H9 (cell line): Measurements from ENCODE around the gene WFS1. TPM values are rescaled to one million over a fixed set of nuclear protein-coding genes. Genes with fewer than 3 reads are reported as not detected.

ENCODE experiments used
- DNase-seq: peaks from one replicate; pipeline ENCODE4 v3.0.0-alpha.2; 2017
- H2AFZ ChIP-seq: one replicate; pipeline ENCODE4 v1.6.1; 2013; ENCODE audit warnings: mild to moderate bottlenecking, low read length, control low read depth, moderate library complexity
- H2AK5ac ChIP-seq: 2 replicates; pipeline ENCODE4 v1.6.1; 2013; ENCODE audit warnings: low read length, control low read depth, mixed read lengths; ENCODE audit not compliant: insufficient read length
- H2BK120ac ChIP-seq: one replicate; pipeline ENCODE4 v1.6.1; 2013; ENCODE audit warnings: low read depth, mild to moderate bottlenecking, low read length, control low read depth, inconsistent platforms; ENCODE audit not compliant: poor library complexity, severe bottlenecking
- H2BK12ac ChIP-seq: 2 replicates; pipeline ENCODE4 v1.6.1; 2013; ENCODE audit warnings: low read length, control low read depth, mixed read lengths, low read depth; ENCODE audit not compliant: insufficient read length
- H2BK15ac ChIP-seq: 2 replicates; pipeline ENCODE4 v1.6.1; 2013; ENCODE audit warnings: low read depth, low read length, control low read depth
- H2BK20ac ChIP-seq: one replicate; pipeline ENCODE4 v1.6.1; 2013; ENCODE audit warnings: low read depth, mild to moderate bottlenecking, low read length, control low read depth, inconsistent platforms; ENCODE audit not compliant: poor library complexity, severe bottlenecking
- H2BK5ac ChIP-seq: 2 replicates; pipeline ENCODE4 v1.6.1; 2013; ENCODE audit warnings: low read length, control low read depth, mixed read lengths; ENCODE audit not compliant: insufficient read length
- H3K14ac ChIP-seq: 2 replicates; pipeline ENCODE4 v1.6.1; 2013; ENCODE audit warnings: low read length, control low read depth; ENCODE audit not compliant: insufficient read depth
- H3K18ac ChIP-seq: 2 replicates; pipeline ENCODE4 v1.6.1; 2013; ENCODE audit warnings: low read depth, mild to moderate bottlenecking, mixed read lengths, low read length, control low read depth; ENCODE audit not compliant: insufficient read length
- H3K23ac ChIP-seq: 2 replicates; pipeline ENCODE4 v1.6.1; 2013; ENCODE audit warnings: low read length, control low read depth, mixed read lengths, low read depth; ENCODE audit not compliant: insufficient read length
- H3K23me2 ChIP-seq: 2 replicates; pipeline ENCODE4 v1.6.1; 2013; ENCODE audit warnings: low read depth, mild to moderate bottlenecking, mixed read lengths, low read length, control low read depth; ENCODE audit not compliant: insufficient read length, poor library complexity, severe bottlenecking
- H3K27ac ChIP-seq: 2 replicates; pipeline ENCODE4 v1.5.1; 2013; ENCODE audit warnings: low read length, control low read depth, mixed read lengths, low read depth; ENCODE audit not compliant: insufficient read length
- H3K27me3 ChIP-seq: 2 replicates; pipeline ENCODE4 v1.6.1; 2013; ENCODE audit warnings: low read length, control low read depth, inconsistent platforms; ENCODE audit not compliant: insufficient read depth
- H3K4ac ChIP-seq: 2 replicates; pipeline ENCODE4 v1.6.1; 2013; ENCODE audit warnings: low read depth, mild to moderate bottlenecking, control low read depth, inconsistent platforms, low read length, moderate library complexity
- H3K4me1 ChIP-seq: 2 replicates; pipeline ENCODE4 v1.6.1; 2013; ENCODE audit warnings: low read length, control low read depth, inconsistent platforms; ENCODE audit not compliant: insufficient read depth
- H3K4me2 ChIP-seq: 2 replicates; pipeline ENCODE4 v1.6.1; 2013; ENCODE audit warnings: low read length, control low read depth, mixed read lengths; ENCODE audit not compliant: insufficient read length, insufficient read depth
- H3K56ac ChIP-seq: 2 replicates; pipeline ENCODE4 v1.6.1; 2013; ENCODE audit warnings: low read depth, mild to moderate bottlenecking, mixed read lengths, low read length, control low read depth; ENCODE audit not compliant: insufficient read length
- H3K79me1 ChIP-seq: 2 replicates; pipeline ENCODE4 v1.6.1; 2013; ENCODE audit warnings: low read depth, mild to moderate bottlenecking, moderate library complexity, low read length, control low read depth, inconsistent platforms; ENCODE audit not compliant: insufficient read depth, poor library complexity, severe bottlenecking
- H3K79me2 ChIP-seq: 2 replicates; pipeline ENCODE4 v1.6.1; 2013; ENCODE audit warnings: low read length, control low read depth, inconsistent platforms; ENCODE audit not compliant: insufficient read depth
- H3K9ac ChIP-seq: 2 replicates; pipeline ENCODE4 v1.6.1; 2013; ENCODE audit warnings: low read length, control low read depth, mixed read lengths; ENCODE audit not compliant: insufficient read length; ENCODE audit errors: extremely low read depth
- H3K9me3 ChIP-seq: one replicate; pipeline ENCODE4 v1.6.1; 2013; ENCODE audit warnings: low read depth, low read length, inconsistent platforms; ENCODE audit not compliant: control insufficient read depth
- H3T11ph ChIP-seq: one replicate; pipeline ENCODE4 v1.6.1; 2013; ENCODE audit warnings: mild to moderate bottlenecking, low read length, control low read depth, inconsistent platforms
- H4K20me1 ChIP-seq: one replicate; pipeline ENCODE4 v1.6.1; 2013; ENCODE audit not compliant: control insufficient read depth, insufficient read length, insufficient read depth
- H4K5ac ChIP-seq: 2 replicates; pipeline ENCODE4 v1.6.1; 2013; ENCODE audit warnings: low read depth, mild to moderate bottlenecking, mixed read lengths, low read length, control low read depth; ENCODE audit not compliant: insufficient read length
- H4K8ac ChIP-seq: replicated peaks from 2 replicates; pipeline ENCODE4 v1.6.1; 2013; ENCODE audit warnings: low read length, control low read depth, mixed read lengths, low read depth; ENCODE audit not compliant: insufficient read length
- H4K91ac ChIP-seq: 2 replicates; pipeline ENCODE4 v1.6.1; 2013; ENCODE audit warnings: low read depth, mild to moderate bottlenecking, moderate library complexity, mixed read lengths, low read length, control low read depth; ENCODE audit not compliant: insufficient read length
- H3K27ac Mint-ChIP-seq, 3 experiments: 2 replicates in 2 of 3; 3 replicates in 1 of 3; pipeline ENCODE4 v1.8.0; 2020 to 2021; ENCODE audit warnings: mixed read lengths in 3 of 3, mild to moderate bottlenecking in 1 of 3, moderate library complexity in 1 of 3
- H3K27me3 Mint-ChIP-seq: 2 replicates; pipeline ENCODE4 v1.8.0; 2021; ENCODE audit warnings: low read depth, mild to moderate bottlenecking, moderate library complexity, mixed read lengths
- H3K36me3 Mint-ChIP-seq, 3 experiments: 2 replicates in 2 of 3; 3 replicates in 1 of 3; pipeline ENCODE4 v1.8.0; 2020 to 2021; ENCODE audit warnings: low read depth in 3 of 3, mixed read lengths in 3 of 3; ENCODE audit not compliant: insufficient read depth in 1 of 3
- H3K4me1 Mint-ChIP-seq, 2 experiments: 2 replicates each; pipeline ENCODE4 v1.8.0; 2020; ENCODE audit warnings: mixed read lengths in 2 of 2
- H3K4me3 Mint-ChIP-seq, 2 experiments: 2 replicates in 1 of 2; 3 replicates in 1 of 2; pipeline ENCODE4 v1.8.0; 2020 to 2021; ENCODE audit warnings: mild to moderate bottlenecking in 2 of 2, mixed read lengths in 2 of 2, moderate library complexity in 1 of 2
- H3K9me3 Mint-ChIP-seq, 2 experiments: 2 replicates in 1 of 2; 3 replicates in 1 of 2; pipeline ENCODE4 v1.8.0; 2020; ENCODE audit warnings: mild to moderate bottlenecking in 2 of 2, mixed read lengths in 2 of 2, moderate library complexity in 1 of 2
- WGBS: extraction: QIAGEN DNeasy Blood & Tissue Kit; methylation state at CpG from one replicate; pipeline ENCODE4 v1.1.7; 2013; ENCODE audit warnings: missing lambda C conversion rate, low lambda C conversion rate, mixed read lengths; ENCODE audit not compliant: insufficient read length; ENCODE audit errors: extremely low coverage; 5-methylcytosine and 5-hydroxymethylcytosine counted together
- total RNA-seq: library from RNA; stranded (reverse); gene quantifications from 2 replicates; pipeline ENCODE4 v1.2.1, GENCODE V29; 2021
- TF ChIP-seq, protein P1 (sequence below): fragments of 200-600 bp; sonication (generic); conservative IDR thresholded peaks from 3 replicates; pipeline ENCODE4 v1.8.0; 2021; ENCODE audit warnings: antibody characterized with exemption, mild to moderate bottlenecking

WFS1 gene
- total RNA-seq, 1 experiment from 2014 or later = 18.9 TPM

GRCh38 chr4:6332669-6333050, 63.0 kb downstream of the WFS1 start:
- Histone ChIP-seq H3K18ac (no peak overlapping the region), H2BK120ac (no peak overlapping the region), H2BK15ac (no peak overlapping the region), H3T11ph (no peak overlapping the region), H2AFZ (no peak overlapping the region), H2BK12ac (no peak overlapping the region), H3K4me2 (no peak overlapping the region), H3K27me3 (no peaks in the 10 kb centered on the region), H2BK5ac (no peak overlapping the region), H3K4ac (no peak overlapping the region), H3K23me2 (no peaks in the 10 kb centered on the region), H3K23ac (no peak overlapping the region), H4K91ac (no peak overlapping the region), H3K56ac (no peak overlapping the region), H3K9ac (no peak overlapping the region), H3K79me1 (no peaks in the 10 kb centered on the region), H2AK5ac (no peak overlapping the region), H3K14ac (no peak overlapping the region), H2BK20ac (no peak overlapping the region), H4K8ac (no peak overlapping the region), H3K27ac (no peak overlapping the region), H3K9me3 (no peaks in the 10 kb centered on the region), H3K4me1 (no peaks in the 10 kb centered on the region), H4K20me1 (no peaks in the 10 kb centered on the region), H4K5ac (no peak overlapping the region), H3K79me2 (no peaks in the 10 kb centered on the region)
- Mint-ChIP-seq H3K9me3 (peaks cover 10 to 27% of the 10 kb centered on the region in 2 experiments), H3K27me3 (peaks cover 6% of the 10 kb centered on the region), H3K36me3 (peaks cover 0 to 14% (median 4%) of the 10 kb centered on the region in 3 experiments; a peak in 5 of 7 replicates), H3K4me3 (no peak overlapping the region), H3K27ac (no peak overlapping the region), H3K4me1 (peaks cover 11 to 12% of the 10 kb centered on the region in 2 experiments)
- no CpG with 5 or more reads among the region's 6 CpGs for WGBS
- DNase-seq = no peak
- TF ChIP-seq, protein P1, sequence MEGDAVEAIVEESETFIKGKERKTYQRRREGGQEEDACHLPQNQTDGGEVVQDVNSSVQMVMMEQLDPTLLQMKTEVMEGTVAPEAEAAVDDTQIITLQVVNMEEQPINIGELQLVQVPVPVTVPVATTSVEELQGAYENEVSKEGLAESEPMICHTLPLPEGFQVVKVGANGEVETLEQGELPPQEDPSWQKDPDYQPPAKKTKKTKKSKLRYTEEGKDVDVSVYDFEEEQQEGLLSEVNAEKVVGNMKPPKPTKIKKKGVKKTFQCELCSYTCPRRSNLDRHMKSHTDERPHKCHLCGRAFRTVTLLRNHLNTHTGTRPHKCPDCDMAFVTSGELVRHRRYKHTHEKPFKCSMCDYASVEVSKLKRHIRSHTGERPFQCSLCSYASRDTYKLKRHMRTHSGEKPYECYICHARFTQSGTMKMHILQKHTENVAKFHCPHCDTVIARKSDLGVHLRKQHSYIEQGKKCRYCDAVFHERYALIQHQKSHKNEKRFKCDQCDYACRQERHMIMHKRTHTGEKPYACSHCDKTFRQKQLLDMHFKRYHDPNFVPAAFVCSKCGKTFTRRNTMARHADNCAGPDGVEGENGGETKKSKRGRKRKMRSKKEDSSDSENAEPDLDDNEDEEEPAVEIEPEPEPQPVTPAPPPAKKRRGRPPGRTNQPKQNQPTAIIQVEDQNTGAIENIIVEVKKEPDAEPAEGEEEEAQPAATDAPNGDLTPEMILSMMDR = no peak
